T47D (cell line): ENCODE data around the gene CYTH4.

Source experiments
- DNase-seq, 2 experiments: peaks; one replicate each; pipeline versions ENCODE4 v3.0.0 to v3.0.0-alpha.2; 2011 to 2012; ENCODE audit warnings: low read depth in 1 of 2, low spot score in 1 of 2
- JUND ChIP-seq: IDR thresholded peaks from 2 replicates; pipeline ENCODE4 v1.6.1; 2012; ENCODE audit warnings: low read depth
- in situ Hi-C: cut with HindIII; loops from 2 replicates; pipeline ENCODE4 v1.10.0; 2016; ENCODE audit warnings: low sequenced_read_pairs, low pct_unique_long_range_greater_than_20kb

CYTH4 gene

GRCh38 chr22:37291559-37292298 lies 9.4 kb downstream of the CYTH4 start:
- DNase-seq: no peak
- TF ChIP-seq JUND: no peak
- in situ Hi-C loops: no loop called here

- DNase-seq: no peak
- in situ Hi-C loops: no loop called here
- no peak for TF ChIP-seq JUND
Observed at GRCh38 chr22:37292641-37293040, 10.3 kb downstream of the CYTH4 start.

- in situ Hi-C loops: no loop called here
- TF ChIP-seq JUND: no peak
- no peak for DNase-seq
Observed at GRCh38 chr22:37293172-37293571, 10.9 kb downstream of the CYTH4 start.

GRCh38 chr22:37294747-37295146 lies 12.4 kb downstream of the CYTH4 start:
- no peak for DNase-seq
- no peak for TF ChIP-seq JUND
- in situ Hi-C loops: no loop called here

- TF ChIP-seq JUND: no peak
- in situ Hi-C loops: no loop called here
- DNase-seq: no peak
Observed at GRCh38 chr22:37295213-37295886, 13.0 kb downstream of the CYTH4 start.

GRCh38 chr22:37295946-37296345 lies 13.6 kb downstream of the CYTH4 start:
- DNase-seq: no peak
- in situ Hi-C loops: no loop called here
- no peak for TF ChIP-seq JUND

GRCh38 chr22:37298748-37299495 lies 16.6 kb downstream of the CYTH4 start:
- no peak for DNase-seq
- no peak for TF ChIP-seq JUND
- in situ Hi-C loops: no loop called here

GRCh38 chr22:37299969-37300509 lies 17.7 kb downstream of the CYTH4 start:
- no peak for TF ChIP-seq JUND
- DNase-seq: no peak
- in situ Hi-C loops: no loop called here

GRCh38 chr22:37300551-37301017 lies 18.3 kb downstream of the CYTH4 start:
- TF ChIP-seq JUND: no peak
- in situ Hi-C loops: no loop called here
- no peak for DNase-seq

- in situ Hi-C loops: no loop called here
- TF ChIP-seq JUND: no peak
- DNase-seq: no peak
Observed at GRCh38 chr22:37301144-37301830, 19.0 kb downstream of the CYTH4 start.

- in situ Hi-C loops: no loop called here
- DNase-seq: no peak
- TF ChIP-seq JUND: no peak
Observed at GRCh38 chr22:37302674-37303555, 20.6 kb downstream of the CYTH4 start.
